NCI-H345 treated with DMSO at 0.1 percent for 48 hours (cell line): ENCODE results near the gene MEDAG.

Experiments
- DNase-seq: peaks from one replicate; lab custom pipeline; 2025; ENCODE audit not compliant: unreplicated experiment; lab: John Stamatoyannopoulos, UW

Gene MEDAG

GRCh38 chr13:30957258-30957943 lies 51.3 kb downstream of the MEDAG start:
- no peak for DNase-seq

- no peak for DNase-seq
These were observed 53.6 kb downstream of the MEDAG start for GRCh38 chr13:30959678-30960077.

- DNase-seq, result no peak
These were observed 57.7 kb downstream of the MEDAG start for GRCh38 chr13:30963791-30964190.

- DNase-seq, result no peak
These were observed 59.3 kb downstream of the MEDAG start for GRCh38 chr13:30965380-30965779.

- no peak for DNase-seq
These were observed 60.0 kb downstream of the MEDAG start for GRCh38 chr13:30966101-30966500.

- DNase-seq, result no peak
These were observed 62.8 kb downstream of the MEDAG start for GRCh38 chr13:30968846-30969245.

GRCh38 chr13:30971575-30971974 lies 65.5 kb downstream of the MEDAG start:
- DNase-seq, result no peak

GRCh38 chr13:30972888-30973377 lies 66.9 kb downstream of the MEDAG start:
- no peak for DNase-seq

GRCh38 chr13:30974350-30974749 lies 68.3 kb downstream of the MEDAG start:
- no peak for DNase-seq
